NCI-H526 (cell line): ENCODE measurements around the gene SLC22A23.

Source experiments
- DNase-seq, 2 experiments: peaks; one replicate each; lab custom pipeline; 2025; lab: John Stamatoyannopoulos, UW

The SLC22A23 gene

DNA sequence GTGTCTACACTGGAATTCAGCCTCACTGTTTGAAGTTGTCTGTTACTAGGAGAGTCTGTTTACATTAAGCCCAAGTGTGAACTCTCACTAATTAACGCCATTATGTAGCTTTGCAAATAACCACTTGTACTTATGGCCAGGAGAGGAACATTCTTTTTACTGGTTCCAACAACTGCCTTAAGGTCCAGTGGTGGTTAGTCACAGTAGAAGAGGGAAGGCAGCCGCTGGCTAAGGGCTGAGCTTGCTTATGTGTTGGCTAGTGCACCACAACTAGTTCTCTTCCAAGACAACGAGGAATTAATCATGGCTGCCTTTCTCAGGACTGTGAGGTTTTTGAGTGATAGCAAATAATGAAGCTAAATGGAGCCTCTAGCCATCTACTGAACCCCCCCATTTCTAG, 14.9 kb upstream of the SLC22A23 start:
- DNase-seq, result no peak

- DNase-seq, result no peak
Observed at GRCh38 chr6:3471286-3471685, 14.4 kb upstream of the SLC22A23 start.

- no peak for DNase-seq
Observed at GRCh38 chr6:3468585-3468984, 11.7 kb upstream of the SLC22A23 start.

DNA sequence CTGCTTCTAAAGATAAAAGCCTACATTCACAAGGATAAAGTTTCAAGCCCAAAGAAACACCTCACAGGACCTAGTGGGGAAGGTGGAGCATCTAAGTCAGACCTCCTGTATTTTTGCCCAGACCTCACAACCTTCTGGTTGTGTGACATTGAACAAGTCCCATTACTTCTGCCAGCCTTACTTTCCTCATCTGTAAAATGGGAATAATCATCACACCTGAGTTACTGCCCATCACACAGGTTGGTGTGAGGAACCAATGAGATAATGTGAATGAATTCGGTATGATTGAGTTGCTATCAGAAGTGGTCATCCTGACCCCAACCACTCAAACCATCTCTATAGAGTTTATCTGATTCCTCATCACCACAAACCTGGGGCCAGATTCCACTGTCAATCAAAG, 11.1 kb upstream of the SLC22A23 start:
- DNase-seq, result no peak

DNA sequence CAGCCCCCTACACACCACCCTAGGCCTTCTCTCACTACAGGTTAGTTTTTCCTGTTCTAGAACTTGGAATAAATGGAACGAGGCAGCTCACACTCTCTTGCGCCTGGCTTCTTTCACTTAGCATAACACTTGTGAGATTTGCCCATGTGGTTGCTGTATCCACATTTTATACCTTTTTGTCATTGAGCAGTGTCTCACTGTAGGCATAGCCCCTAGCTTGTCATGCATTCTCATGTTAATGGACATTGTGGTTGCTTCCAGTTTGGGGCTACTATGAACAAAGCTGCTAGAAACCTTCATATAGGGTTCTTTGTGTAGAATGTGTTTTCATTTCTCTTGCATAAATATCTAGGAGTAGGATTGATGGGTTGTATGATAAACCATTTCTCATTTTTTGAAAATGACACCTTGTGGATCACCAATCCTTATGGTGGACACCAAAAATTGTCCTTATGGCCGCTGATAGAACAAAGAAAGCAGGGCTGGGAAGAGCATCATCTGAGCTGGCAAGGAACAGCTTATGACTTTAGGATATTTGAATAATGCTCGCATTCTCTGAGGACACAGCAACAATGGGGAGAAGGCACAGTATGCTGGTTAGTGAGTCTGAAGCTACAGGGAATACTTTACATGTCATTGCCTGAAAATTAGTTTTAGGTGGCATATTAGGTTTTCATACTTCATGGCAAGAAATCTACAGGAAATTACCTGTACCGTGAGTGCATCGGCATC, 9.8 kb upstream of the SLC22A23 start:
- peak; percentile 62 to 71 for DNase-seq

- DNase-seq, result no peak
Observed at GRCh38 chr6:3460253-3460652, 3.4 kb upstream of the SLC22A23 start.

GRCh38 chr6:3458706-3459421, 2.0 kb upstream of the SLC22A23 start:
- DNase-seq, result peak; percentile 29 to 65

DNA sequence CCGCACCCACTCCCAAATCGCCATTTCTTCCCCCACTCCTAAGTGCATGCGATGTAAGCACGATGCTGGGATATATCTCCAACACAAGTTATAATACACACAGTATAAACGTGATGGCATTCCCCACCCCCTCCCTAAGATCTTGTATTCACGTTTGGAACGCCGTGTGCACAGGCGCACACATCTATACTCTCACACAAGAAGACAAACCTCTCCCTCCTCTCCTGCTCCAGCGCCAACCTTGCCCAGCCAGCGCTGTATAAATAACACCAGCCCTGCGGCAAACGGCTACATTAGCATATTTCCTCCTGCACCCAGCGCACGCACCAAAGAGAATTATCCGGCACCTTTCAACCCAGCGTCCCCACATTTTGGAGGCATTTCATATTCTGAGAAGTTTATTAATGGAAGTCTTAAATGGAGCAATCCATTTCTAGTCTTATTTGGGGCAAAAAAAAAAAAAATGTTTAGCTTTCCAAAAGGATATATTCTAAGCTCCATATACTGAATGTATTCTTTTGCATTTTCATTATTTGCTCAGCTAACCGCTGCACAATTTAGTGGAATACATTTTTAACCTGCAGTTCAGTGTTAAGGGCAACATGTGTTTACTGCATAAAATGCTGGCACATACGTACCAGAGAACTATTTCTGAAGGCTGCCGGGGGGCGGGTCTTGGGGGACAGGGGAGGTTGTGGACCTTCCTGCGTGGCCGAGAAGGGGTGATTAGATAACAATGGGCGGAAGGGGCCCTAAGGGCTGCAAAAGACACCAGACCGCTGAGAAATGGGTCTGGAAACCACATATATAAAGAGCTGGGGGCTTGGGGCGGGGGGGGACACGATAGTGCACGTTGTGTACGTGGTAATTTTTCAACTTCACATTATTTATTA, 1.1 kb upstream of the SLC22A23 start:
- peak; percentile 96 to 97 for DNase-seq

GRCh38 chr6:3456395-3456897, 404 bp downstream of the SLC22A23 start:
- peak in 1 of 2 experiments; percentile 64 for DNase-seq

DNA sequence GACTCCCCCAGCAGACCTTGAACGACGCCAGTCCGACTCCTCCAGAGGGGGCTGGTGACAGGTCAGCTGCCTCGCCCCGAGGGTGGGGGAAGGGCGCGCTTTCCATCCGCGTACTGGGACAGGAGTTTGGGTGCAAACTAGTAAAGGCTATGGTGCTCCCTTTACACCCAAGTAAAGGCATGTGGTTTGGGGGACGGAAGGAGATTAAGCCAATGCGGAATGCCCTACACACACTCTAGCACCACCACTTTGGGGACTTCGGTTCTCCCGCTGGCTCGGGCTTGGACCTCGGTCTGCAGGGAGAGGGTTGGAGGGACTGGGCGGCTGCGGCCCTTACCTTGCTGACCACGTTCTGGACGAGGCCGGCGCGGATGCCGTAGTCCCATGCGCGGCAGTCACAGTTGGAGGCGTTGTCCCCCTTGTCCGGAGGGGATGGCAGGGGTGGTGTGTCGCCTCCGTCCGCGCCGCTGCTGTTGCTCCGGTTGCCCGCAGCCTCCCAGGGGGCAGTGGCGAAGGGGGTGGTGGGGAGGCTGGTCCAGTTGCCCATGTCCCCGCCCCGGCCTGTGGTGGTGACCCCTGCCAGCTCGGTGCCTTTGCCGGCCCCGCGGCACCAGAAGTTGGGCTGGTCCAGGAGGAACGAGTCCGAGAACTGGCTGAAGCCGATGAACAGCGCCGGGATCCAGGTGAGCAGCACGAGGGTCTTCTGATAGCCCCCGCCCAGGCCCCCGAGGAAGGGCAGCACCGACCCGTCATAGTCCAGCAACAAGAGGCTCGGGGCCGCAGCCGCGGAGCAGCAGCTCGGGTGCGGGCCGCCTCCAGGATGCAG, 1.1 kb downstream of the SLC22A23 start:
- DNase-seq, result peak in 1 of 2 experiments; percentile 64

DNA sequence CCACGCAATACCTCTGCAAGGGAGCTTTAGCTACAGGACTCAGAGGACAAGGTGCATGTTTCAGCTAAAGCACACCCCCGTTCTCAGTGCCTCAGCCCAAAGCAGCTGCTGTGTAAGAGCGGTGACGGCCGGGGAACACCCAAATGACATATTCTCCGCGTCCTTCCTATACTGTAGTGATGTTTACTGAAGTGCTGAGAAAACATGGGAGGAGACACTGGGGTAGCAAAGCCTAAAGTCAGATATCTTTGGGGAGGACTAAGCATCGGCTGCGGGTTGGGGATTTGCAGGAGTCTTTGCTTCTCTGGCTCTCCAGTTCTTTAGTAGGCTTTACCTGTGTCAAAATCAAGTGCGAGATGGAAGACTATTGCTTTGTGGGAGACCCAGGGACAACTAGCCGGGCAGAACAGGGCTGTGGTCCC, 1.7 kb downstream of the SLC22A23 start:
- DNase-seq, result peak; percentile 58 to 64

DNA sequence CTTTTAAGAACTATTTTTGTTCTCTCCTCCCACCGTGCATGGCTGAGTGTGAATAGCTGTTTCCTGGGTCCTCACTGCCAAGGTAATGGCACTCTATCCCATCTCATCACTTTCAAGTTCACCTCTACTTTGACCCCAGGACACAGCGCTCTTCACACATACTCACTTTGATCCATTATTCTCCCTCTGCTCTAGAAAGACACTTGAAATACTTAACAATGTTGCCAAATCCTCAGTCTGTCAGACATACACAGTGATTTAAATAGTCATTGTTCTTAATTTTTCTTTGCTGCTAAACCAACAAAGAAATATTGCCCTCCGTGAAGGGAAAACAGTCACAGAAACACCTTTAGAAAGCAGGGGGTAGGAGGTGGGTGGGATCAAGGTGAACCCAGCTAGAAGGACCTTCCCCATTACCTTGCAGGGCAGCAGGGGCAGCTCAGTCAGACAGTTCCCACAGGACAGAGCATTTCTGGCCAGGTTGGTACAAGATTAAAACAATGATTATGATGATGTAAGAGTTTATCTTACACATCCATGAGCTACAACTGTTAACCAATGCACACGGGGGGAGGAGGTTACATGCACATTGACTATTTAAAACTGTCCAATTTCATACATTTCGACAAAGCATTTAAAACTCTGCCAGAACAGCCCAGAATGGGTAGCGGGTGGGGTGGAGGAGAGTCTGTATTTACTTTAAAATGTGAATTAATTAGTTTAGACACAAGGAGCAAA, 2.4 kb downstream of the SLC22A23 start:
- DNase-seq, result no peak

GRCh38 chr6:3453413-3454272, 3.2 kb downstream of the SLC22A23 start:
- peak; percentile 54 to 69 for DNase-seq

GRCh38 chr6:3451498-3451897, 5.4 kb downstream of the SLC22A23 start:
- DNase-seq, result no peak

GRCh38 chr6:3450888-3451287, 6.0 kb downstream of the SLC22A23 start:
- no peak for DNase-seq

DNA sequence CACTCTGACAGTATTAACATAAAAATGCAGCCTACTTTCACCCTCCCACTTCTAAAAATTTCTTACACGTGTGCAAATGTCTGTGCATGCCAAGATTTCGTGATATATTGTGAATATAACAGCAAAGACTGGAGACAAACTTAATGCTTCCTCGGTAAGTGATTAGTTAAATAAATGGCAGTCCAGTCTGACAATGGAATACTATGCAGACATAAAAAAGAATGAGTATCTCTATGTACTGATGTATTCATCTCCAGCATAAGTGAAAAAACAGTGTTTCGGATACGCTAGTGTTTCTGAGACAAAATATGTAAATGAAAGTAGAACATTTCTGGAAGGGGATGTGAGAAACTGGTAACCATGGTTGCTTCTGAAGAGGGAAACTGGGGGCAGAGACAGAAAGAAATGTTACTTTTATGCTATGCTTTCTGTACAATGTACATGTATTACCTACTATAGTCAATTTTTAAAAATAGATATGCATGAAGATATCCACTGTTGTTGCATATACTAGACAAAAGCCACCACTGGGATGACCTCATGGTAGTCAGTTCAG, 7.0 kb downstream of the SLC22A23 start:
- DNase-seq, result no peak

- no peak for DNase-seq
Observed at GRCh38 chr6:3449321-3449720, 7.5 kb downstream of the SLC22A23 start.

DNA sequence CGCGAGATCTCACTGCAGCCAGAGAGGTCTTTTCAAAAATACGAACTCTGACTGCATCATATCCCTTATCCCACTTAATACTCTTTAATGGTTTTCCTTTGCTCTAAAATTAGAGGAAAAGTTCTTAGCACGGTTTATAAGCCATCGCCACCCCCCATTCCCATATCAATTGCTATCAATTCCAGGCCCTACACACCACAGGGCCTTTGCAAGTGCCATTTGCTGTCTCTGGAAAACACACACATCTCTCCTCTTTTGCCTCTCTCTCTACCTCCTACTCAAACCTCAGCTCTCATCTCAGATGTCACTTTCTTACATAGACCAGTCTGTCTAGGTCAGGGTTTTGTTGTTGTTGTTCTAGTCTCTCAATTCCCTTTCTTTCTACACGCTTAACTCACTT, 9.8 kb downstream of the SLC22A23 start:
- DNase-seq, result no peak

- DNase-seq, result no peak
Observed at GRCh38 chr6:3446184-3446583, 10.7 kb downstream of the SLC22A23 start.
